Iris pigment epithelial cell (primary cell): ENCODE measurements around the gene CD3E.
A peak's percentile ranks its signal among the peaks of the same experiment; 100 is the strongest.

Experiments
- DNase-seq: peaks from one replicate; pipeline ENCODE4 v3.0.0-alpha.2; 2011; ENCODE audit warnings: low read depth

Gene CD3E

DNA sequence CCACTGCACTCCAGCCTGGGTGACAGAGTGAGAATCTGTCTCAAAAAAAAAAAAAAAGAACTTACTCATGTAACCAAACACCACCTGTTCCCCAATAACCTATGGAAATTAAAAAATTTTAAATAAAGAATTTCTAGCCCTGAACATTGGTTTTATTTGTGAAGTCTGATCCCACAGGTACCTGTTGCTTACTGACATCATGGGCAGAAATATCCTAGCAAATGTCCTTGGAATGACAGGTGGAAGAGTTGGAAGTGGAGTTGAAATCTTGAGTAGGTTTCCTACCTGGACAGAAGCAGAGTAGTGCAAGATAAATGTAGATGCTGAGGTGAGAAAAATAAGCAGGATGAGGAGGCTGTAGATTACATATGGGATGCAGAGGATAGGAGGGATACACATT is 20.8 kb downstream of the CD3E start:
- no peak for DNase-seq

- no peak for DNase-seq
Observed at GRCh38 chr11:118328745-118329144, 24.2 kb downstream of the CD3E start.

DNA sequence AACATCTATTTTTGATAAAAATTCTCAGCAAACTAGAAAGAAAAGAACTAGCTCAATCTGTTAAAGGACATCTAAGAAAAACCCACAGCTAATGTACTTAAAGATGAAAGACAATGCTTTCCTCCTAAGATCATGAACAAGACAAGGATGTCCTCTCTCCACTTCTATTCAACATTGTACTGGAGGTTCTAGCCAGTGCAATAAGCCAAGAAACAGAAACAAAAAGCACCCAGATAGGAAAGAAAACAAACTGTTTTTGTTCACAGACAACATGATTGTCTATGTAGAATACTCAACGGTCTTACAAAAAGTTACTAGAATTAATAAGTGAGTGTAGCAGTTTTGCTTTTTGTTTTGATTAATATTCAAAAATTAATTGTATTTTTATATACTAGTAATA is 30.2 kb downstream of the CD3E start:
- no peak for DNase-seq

DNA sequence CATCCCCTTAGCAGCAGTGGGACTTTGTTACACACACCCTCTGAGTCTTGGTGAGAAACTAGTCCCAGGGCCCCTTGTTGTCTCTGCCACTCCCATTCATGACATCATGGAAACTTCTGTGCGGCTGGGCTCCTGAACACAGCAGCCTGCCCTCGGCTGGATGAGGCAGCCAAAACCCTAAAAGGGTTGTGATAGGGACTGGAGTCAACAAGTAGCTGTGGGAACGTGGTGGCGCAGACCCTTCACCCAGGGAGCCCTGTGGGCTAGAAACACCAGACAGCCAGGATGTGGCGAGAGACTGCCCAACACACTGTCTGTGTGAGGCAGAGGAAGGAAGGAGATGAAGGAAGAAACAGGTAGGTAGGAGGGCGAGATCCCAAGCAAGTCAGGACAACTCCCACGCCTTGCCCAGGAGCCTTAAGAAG is 34.1 kb downstream of the CD3E start:
- DNase-seq = peak; percentile 9

- no peak for DNase-seq
Observed at GRCh38 chr11:118339281-118339961, 34.9 kb downstream of the CD3E start.

- DNase-seq = no peak
Observed at GRCh38 chr11:118340449-118340848, 35.9 kb downstream of the CD3E start.

GRCh38 chr11:118341261-118341660 is 36.7 kb downstream of the CD3E start:
- no peak for DNase-seq

DNA sequence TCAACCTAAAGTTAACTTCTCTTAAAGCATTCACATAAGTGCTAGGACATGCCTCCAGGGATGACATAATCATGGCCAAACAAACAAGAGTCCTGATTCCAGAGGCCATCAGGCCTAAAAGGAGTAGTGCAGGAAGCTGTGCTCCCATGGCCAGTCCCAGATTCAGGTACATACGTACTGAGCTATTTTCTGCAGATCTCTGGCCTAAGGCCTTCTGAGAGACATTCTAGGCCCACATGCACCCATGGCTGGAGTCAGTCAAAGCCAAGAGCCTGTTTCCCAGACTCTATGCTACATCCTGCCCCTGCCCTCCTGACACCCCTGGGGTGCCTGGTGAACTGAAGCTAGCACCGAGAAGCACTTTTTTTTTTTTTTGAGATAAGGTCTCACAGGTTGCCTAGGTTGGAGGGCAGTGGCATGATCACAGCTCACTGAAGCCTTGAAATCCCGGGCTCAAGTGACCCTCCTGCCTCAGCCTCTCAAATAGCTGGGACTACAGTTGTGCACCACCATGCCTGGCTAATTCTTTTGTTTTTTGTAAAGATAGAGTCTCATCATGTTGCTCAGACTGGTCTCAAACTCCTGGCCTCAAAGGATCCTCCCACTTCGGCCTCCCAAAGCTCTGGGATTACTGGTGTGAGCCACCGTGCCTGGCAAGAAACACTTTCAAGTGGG is 37.4 kb downstream of the CD3E start:
- no peak for DNase-seq

DNA sequence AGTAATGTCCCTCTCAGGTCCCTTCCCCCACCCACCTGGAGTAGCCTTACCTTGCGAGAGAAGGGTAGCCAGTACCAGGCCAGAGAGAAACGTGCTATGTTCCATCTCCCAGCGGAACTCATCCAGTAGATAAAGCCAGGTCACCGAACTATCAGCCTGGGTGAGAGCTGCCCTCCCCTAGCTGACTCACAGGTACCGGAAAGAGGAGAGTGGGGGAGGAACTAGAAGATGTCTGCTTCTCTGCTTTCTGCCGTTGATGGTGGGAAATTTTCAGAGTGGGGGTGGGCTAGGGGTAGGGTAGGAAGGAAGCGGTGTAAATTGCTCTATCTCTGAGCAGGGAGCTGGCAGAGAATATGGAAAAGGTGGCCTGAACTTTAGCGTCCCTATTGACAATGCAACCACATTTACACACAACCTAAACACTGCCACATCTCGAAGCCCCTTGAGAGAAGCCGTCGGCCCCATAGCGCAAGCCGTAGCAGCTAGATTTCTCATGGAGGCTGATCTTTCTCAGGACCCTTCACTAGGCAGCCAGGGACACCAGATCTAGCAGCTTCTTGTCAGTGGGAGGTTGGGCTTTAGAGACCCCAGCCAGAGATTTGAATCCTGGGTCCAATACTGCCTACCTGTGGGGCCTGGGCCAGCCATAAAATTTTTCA is 38.1 kb downstream of the CD3E start, which contains the start of gene CD3D:
TSS of gene CD3D (minus strand) at position 203 of the 659 bp plus-strand sequence. CDS start at position 105, 98 bp downstream.
- DNase-seq = no peak

DNA sequence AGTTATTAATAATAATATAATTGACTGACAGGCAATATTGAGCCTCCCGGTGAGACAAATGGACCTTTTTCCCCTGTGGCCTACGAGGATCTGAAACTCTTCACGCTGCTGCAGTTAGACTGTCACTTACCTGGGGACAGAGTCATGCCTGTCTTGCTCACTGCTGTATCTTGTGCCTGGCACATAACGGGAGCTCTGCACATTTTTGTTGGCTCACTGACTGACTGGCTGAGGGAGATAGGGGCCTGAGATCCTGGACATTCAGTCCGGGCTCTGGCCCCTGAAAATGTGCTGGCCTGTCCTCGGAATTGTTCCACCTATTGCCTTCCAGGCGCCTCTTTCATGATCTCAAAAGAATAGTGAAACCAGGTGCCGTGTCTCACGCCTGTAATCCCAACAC is 38.7 kb downstream of the CD3E start:
- DNase-seq = no peak

DNA sequence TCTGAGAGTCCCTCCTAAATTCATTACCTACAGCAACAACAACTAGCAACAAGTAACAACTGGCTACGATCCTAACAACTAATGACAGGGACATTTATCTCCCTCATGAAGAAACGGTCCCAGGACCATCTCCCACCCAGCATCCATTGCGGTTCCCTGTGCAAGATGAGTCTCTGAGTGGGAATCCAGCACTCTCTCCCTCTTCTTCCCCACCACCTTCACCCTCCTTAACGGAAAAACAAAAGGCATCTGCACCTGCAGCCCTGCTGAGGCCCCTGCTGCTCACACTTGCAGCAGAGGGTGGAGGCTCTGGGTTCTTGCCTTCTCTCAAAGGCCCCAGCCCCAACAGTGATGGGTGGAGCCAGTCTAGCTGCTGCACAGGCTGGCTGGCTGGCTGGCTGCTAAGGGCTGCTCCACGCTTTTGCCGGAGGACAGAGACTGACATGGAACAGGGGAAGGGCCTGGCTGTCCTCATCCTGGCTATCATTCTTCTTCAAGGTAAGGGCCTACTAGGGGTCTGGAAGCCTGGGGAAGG is 39.5 kb downstream of the CD3E start, which contains the start of gene CD3G:
TSS of gene CD3G (plus strand) at position 364 of the 535 bp plus-strand sequence. CDS start at position 444, 80 bp downstream.
- no peak for DNase-seq

DNA sequence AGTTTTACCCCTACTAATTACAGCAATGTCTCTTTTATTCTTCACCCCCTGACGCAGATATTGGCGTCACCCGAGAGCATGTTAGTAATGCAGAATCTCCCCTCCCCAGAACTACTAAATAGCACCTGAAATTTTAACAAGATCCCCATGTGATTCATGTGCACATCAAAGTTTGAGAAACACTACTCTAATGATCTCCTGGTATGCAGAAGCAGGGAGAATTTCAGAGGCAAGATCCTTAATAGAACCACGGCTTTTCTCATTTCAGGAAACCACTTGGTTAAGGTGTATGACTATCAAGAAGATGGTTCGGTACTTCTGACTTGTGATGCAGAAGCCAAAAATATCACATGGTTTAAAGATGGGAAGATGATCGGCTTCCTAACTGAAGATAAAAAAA is 44.9 kb downstream of the CD3E start:
- DNase-seq = no peak

GRCh38 chr11:118353084-118353710 is 48.7 kb downstream of the CD3E start:
- peak; percentile 12 for DNase-seq

GRCh38 chr11:118358071-118358470 is 53.5 kb downstream of the CD3E start:
- DNase-seq = no peak

GRCh38 chr11:118359295-118359958 is 54.9 kb downstream of the CD3E start, which contains the start of gene UBE4A:
Gene UBE4A, plus strand, starts transcription at chr11:118359600. Its CDS starts 5,481 bp downstream, at chr11:118365081.
- peak; percentile 91 for DNase-seq

- DNase-seq = no peak
Observed at GRCh38 chr11:118364956-118365615, 60.6 kb downstream of the CD3E start.
